Endothelial cell (in vitro differentiated cells): ENCODE measurements around the gene SMIM31. TPM values are rescaled to one million over a fixed set of nuclear protein-coding genes. Genes with fewer than 3 reads are reported as not detected.

Source experiments
- DNase-seq: peaks from one replicate; pipeline ENCODE4 v3.0.0; 2021; ENCODE audit warnings: low spot score
- H3K27ac Mint-ChIP-seq: one replicate; pipeline ENCODE4 v1.8.0; 2021; ENCODE audit warnings: mixed read lengths, inconsistent platforms; ENCODE audit not compliant: unreplicated experiment
- H3K27me3 Mint-ChIP-seq: one replicate; pipeline ENCODE4 v1.8.0; 2021; ENCODE audit warnings: mild to moderate bottlenecking, moderate library complexity, mixed read lengths, inconsistent platforms; ENCODE audit not compliant: unreplicated experiment
- H3K36me3 Mint-ChIP-seq: one replicate; pipeline ENCODE4 v1.8.0; 2021; ENCODE audit warnings: mild to moderate bottlenecking, low read depth, mixed read lengths, inconsistent platforms; ENCODE audit not compliant: unreplicated experiment
- H3K4me1 Mint-ChIP-seq: one replicate; pipeline ENCODE4 v1.8.0; 2021; ENCODE audit warnings: mild to moderate bottlenecking, mixed read lengths, inconsistent platforms; ENCODE audit not compliant: unreplicated experiment
- H3K4me3 Mint-ChIP-seq: one replicate; pipeline ENCODE4 v1.8.0; 2021; ENCODE audit warnings: mild to moderate bottlenecking, mixed read lengths, inconsistent platforms; ENCODE audit not compliant: unreplicated experiment
- H3K9me3 Mint-ChIP-seq: one replicate; pipeline ENCODE4 v1.8.0; 2021; ENCODE audit warnings: mixed read lengths, inconsistent platforms; ENCODE audit not compliant: unreplicated experiment
- CTCF ChIP-seq: fragments of 200-600 bp; sonication (generic); IDR thresholded peaks from one replicate; pipeline ENCODE4 v1.5.0; 2021; ENCODE audit warnings: antibody characterized with exemption; ENCODE audit not compliant: unreplicated experiment
- total RNA-seq: library from RNA; stranded (reverse); fragmentation: NEBNext Ultra II Directional; extraction: Animal tissue kit (Norgen Biotek cat#: 25700); gene quantifications from one replicate; pipeline ENCODE4 v1.2.1, GENCODE V29; 2021; ENCODE audit not compliant: unreplicated experiment

The SMIM31 gene
- total RNA-seq, 1 donor from 2014 or later: not detected

GRCh38 chr4:164768516-164768915 lies 14.6 kb downstream of the SMIM31 start:
- no peak overlapping the region for H3K27ac Mint-ChIP-seq
- no peak overlapping the region for H3K4me3 Mint-ChIP-seq
- no peak for DNase-seq
- no peaks in the 10 kb centered on the region for H3K9me3 Mint-ChIP-seq
- TF ChIP-seq CTCF: peak; percentile 56
- H3K36me3 Mint-ChIP-seq: no peaks in the 10 kb centered on the region
- no peaks in the 10 kb centered on the region for H3K4me1 Mint-ChIP-seq
- no peaks in the 10 kb centered on the region for H3K27me3 Mint-ChIP-seq

GRCh38 chr4:164770010-164770724 lies 16.2 kb downstream of the SMIM31 start:
- Mint-ChIP-seq H3K36me3 (no peaks in the 10 kb centered on the region), H3K4me1 (peaks cover 5% of the 10 kb centered on the region), H3K27me3 (no peaks in the 10 kb centered on the region), H3K4me3 (no peak overlapping the region), H3K9me3 (no peaks in the 10 kb centered on the region), H3K27ac (no peak overlapping the region)
- DNase-seq: no peak
- TF ChIP-seq CTCF: no peak

- Mint-ChIP-seq H3K36me3 (no peaks in the 10 kb centered on the region), H3K4me1 (peaks cover 8% of the 10 kb centered on the region), H3K9me3 (no peaks in the 10 kb centered on the region), H3K27me3 (no peaks in the 10 kb centered on the region), H3K4me3 (no peak overlapping the region), H3K27ac (no peak overlapping the region)
- no peak for DNase-seq
- TF ChIP-seq CTCF: no peak
Observed at GRCh38 chr4:164771088-164771487, 17.2 kb downstream of the SMIM31 start.

- Mint-ChIP-seq H3K4me3 (no peak overlapping the region), H3K4me1 (peaks cover 8% of the 10 kb centered on the region), H3K9me3 (no peaks in the 10 kb centered on the region), H3K27me3 (no peaks in the 10 kb centered on the region), H3K36me3 (no peaks in the 10 kb centered on the region), H3K27ac (no peak overlapping the region)
- no peak for DNase-seq
- TF ChIP-seq CTCF: no peak
Observed at GRCh38 chr4:164772076-164772475, 18.1 kb downstream of the SMIM31 start.

GRCh38 chr4:164779080-164779479 lies 25.1 kb downstream of the SMIM31 start:
- Mint-ChIP-seq H3K9me3 (no peaks in the 10 kb centered on the region), H3K27me3 (no peaks in the 10 kb centered on the region)

More at GRCh38 chr4:164779080-164779479, 25.1 kb downstream of the SMIM31 start:
- TF ChIP-seq CTCF: no peak
- H3K36me3 Mint-ChIP-seq: no peaks in the 10 kb centered on the region
- H3K4me3 Mint-ChIP-seq: no peak overlapping the region
- peaks cover 8% of the 10 kb centered on the region for H3K4me1 Mint-ChIP-seq
- DNase-seq: no peak
- no peak overlapping the region for H3K27ac Mint-ChIP-seq
